Measurements from ENCODE around the gene UBIAD1. TPM values are rescaled to one million over a fixed set of nuclear protein-coding genes. Genes with fewer than 3 reads are reported as not detected.

The UBIAD1 gene
- total RNA-seq, 2 experiments from 2014 or later = 22.7 to 28.9 TPM

DNA sequence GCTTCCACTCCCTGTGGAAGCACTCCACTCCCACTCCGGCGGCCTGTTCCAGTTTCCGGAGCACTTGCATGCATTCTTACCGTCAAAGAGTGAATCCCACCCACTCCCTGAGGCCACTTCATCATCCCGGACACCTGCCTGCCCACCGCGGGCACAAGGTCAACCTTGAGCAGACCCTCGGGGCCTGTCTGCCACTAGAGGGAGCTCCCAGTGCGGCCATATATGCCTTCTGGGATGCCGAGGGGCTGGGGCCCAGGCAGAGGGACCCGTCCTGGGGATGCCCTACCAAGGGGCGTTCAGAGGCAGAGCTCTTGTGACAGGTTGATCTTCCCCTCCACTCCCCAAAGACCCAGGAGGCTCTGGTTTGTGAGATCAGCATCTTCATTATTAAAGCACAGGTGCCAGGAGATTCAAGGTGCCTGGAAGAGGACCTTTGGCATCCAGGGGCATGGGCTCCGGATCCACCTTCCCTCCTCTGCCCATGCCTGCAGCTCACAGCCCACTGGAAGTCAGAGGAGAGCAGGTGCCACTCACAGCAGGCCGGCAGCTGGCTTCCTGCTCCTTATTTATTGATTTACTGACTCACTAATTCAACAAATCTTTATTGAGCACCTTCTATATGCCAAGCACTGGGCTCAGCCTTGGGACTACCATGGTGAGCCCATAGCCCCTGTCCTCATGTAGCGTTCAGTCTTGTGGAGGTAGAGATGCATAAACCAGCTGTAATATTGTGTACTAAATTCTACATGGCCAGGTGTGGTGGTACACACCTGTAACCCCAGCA is 47.3 kb downstream of the UBIAD1 start:
- no peak overlapping the region for H2AFZ ChIP-seq (ENCODE audit: low read length)
- ChIA-PET POLR2A (no interaction called here), CTCF (ENCODE audit: unreplicated experiment) (interaction anchor here (0.6 kb wide), 1 partner anchor 42 kb away, joined by 3 read pairs; no protein-coding TSS in a partner anchor)
- H3K4me1 ChIP-seq (ENCODE audit: insufficient read depth, low read length, poor library complexity, severe bottlenecking) = no peaks in the 10 kb centered on the region
- H3K79me2 ChIP-seq (ENCODE audit: insufficient read depth, low read depth, low read length) = no peaks in the 10 kb centered on the region
- no peak overlapping the region for H3K4me3 ChIP-seq (ENCODE audit: low read depth, low read length, poor library complexity, severe bottlenecking)
- H3K27ac ChIP-seq (ENCODE audit: low read depth, low read length, poor library complexity, severe bottlenecking) = no peak overlapping the region
- H4K20me1 ChIP-seq (ENCODE audit: insufficient read depth, low read length) = no peaks in the 10 kb centered on the region
- TF ChIP-seq EZH2phosphoT487 (IDR thresholded peaks at IDR 0.05; ENCODE audit: borderline replicate concordance, low read depth, low read length) = no peak
- TF ChIP-seq, protein P1, sequence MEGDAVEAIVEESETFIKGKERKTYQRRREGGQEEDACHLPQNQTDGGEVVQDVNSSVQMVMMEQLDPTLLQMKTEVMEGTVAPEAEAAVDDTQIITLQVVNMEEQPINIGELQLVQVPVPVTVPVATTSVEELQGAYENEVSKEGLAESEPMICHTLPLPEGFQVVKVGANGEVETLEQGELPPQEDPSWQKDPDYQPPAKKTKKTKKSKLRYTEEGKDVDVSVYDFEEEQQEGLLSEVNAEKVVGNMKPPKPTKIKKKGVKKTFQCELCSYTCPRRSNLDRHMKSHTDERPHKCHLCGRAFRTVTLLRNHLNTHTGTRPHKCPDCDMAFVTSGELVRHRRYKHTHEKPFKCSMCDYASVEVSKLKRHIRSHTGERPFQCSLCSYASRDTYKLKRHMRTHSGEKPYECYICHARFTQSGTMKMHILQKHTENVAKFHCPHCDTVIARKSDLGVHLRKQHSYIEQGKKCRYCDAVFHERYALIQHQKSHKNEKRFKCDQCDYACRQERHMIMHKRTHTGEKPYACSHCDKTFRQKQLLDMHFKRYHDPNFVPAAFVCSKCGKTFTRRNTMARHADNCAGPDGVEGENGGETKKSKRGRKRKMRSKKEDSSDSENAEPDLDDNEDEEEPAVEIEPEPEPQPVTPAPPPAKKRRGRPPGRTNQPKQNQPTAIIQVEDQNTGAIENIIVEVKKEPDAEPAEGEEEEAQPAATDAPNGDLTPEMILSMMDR (conservative IDR thresholded peaks at IDR 0.05; ENCODE audit: low read length) = peak; percentile 89
- intact Hi-C loops (cut with micrococcal nuclease; ENCODE audit: unreplicated experiment) = loop anchor here (5.0 kb wide), 1 partner anchor 322 kb away; no protein-coding TSS in a partner anchor
- peak; percentile 58 for DNase-seq (ENCODE audit: low spot score)
- no peaks in the 10 kb centered on the region for H3K9me2 ChIP-seq (ENCODE audit: insufficient read depth, low read length)
- BruUV-seq (replicated peaks) = no TSS peak
- H3K36me3 ChIP-seq (ENCODE audit: insufficient read depth, low read length) = no peaks in the 10 kb centered on the region
- H3K4me2 ChIP-seq (ENCODE audit: low read length) = no peak overlapping the region
- H3K9me3 ChIP-seq (ENCODE audit: low read length) = no peaks in the 10 kb centered on the region

DNA sequence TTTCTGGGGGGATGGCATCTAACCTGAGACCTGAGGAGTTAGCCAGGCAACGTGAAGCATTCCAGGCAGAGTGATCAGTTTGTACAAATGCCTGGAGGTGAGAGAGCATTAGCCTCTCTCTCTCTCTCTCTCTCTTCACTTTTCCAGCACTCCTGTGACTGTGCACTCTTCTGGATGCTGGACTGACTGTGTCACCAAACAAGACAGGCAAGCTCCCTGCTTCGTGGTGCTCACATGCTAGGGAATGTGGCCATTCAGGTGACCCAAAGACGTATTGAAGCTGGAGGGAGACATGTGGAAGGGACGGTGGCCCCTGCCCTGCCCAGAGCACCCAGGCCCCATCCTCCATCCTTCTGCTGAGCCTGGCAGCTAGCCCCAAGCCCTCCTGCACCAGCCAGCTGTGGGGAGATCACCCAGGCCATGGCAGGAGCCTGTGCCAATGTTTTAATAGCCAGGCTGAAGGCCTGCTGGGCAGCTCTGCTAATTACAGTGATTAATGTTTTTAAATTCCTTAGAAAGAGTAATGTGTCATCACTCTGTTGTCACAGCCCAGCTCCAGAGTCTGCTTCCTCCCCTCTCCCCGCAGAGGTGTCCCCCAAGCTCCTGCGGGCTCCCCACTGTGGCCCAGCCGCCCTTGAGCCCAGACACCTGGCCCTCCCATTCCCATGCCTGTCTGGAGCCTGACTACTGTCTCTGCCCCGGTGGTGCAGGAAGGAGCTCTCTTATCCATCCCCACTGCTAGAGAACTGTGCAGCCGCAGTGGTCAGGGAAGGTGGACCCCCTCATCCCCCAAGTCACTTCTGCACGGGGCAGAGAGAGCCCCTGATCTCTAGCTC is 48.9 kb downstream of the UBIAD1 start:
- Histone ChIP-seq H3K27ac (ENCODE audit: low read depth, low read length, poor library complexity, severe bottlenecking) (no peak overlapping the region), H3K79me2 (ENCODE audit: insufficient read depth, low read depth, low read length) (no peaks in the 10 kb centered on the region), H3K4me3 (ENCODE audit: low read depth, low read length, poor library complexity, severe bottlenecking) (no peak overlapping the region), H4K20me1 (ENCODE audit: insufficient read depth, low read length) (no peaks in the 10 kb centered on the region), H2AFZ (ENCODE audit: low read length) (no peak overlapping the region), H3K4me2 (ENCODE audit: low read length) (no peak overlapping the region), H3K36me3 (ENCODE audit: insufficient read depth, low read length) (no peaks in the 10 kb centered on the region), H3K9me3 (ENCODE audit: low read length) (no peaks in the 10 kb centered on the region), H3K9me2 (ENCODE audit: insufficient read depth, low read length) (no peaks in the 10 kb centered on the region), H3K4me1 (ENCODE audit: insufficient read depth, low read length, poor library complexity, severe bottlenecking) (no peaks in the 10 kb centered on the region)
- ChIA-PET CTCF (ENCODE audit: unreplicated experiment) (interaction anchor here (0.6 kb wide), 1 partner anchor 239 kb away, joined by 3 read pairs; no protein-coding TSS in a partner anchor), POLR2A (no interaction called here)
- intact Hi-C loops (cut with micrococcal nuclease; ENCODE audit: unreplicated experiment) = loop anchor here (5.0 kb wide), 1 partner anchor 320 kb away; no protein-coding TSS in a partner anchor
- TF ChIP-seq, protein P1 (conservative IDR thresholded peaks at IDR 0.05; ENCODE audit: low read length) = no peak
- no peak for TF ChIP-seq EZH2phosphoT487 (IDR thresholded peaks at IDR 0.05; ENCODE audit: borderline replicate concordance, low read depth, low read length)
- no TSS peak for BruUV-seq (replicated peaks)
- DNase-seq (ENCODE audit: low spot score) = no peak

Measured in OCI-LY7 (cell line).